NT2/D1 (cell line): ENCODE results near the gene CHAMP1.

Experiments used
- SUZ12 ChIP-seq: IDR thresholded peaks from 2 replicates; pipeline ENCODE4 v1.6.1; 2011; ENCODE audit not compliant: insufficient read length, insufficient read depth; ENCODE audit errors: extremely low read depth
- YY1 ChIP-seq: IDR thresholded peaks from 2 replicates; pipeline ENCODE4 v1.6.1; 2011; ENCODE audit not compliant: insufficient read length, insufficient read depth

DNA sequence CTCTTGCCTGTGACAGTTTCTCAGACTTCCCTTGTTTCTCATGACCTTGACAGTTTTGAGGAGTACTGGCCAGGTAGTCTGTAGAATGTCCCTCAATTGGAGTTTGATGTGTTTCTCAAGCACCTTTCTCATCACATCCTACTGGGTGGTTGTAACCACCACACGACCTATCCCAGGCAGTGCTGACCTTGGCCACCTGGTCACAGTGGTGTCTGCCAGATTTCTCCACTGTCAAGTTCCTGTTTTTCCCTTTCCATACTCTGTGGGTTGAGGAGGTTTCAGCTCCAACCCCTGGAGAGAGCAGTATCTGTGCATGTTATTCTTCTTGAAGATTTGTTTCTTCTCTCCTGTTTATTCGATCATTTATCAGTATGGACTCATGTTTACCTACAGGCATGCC lies 41.3 kb upstream of the CHAMP1 start:
- TF ChIP-seq YY1 (no peak), SUZ12 (no peak)
